ENCODE data around the gene KDELR3.

GRCh38 chr22:38451404-38451803 lies 16.5 kb upstream of the KDELR3 start:
- TF ChIP-seq CTCF (IDR thresholded peaks at IDR 0.05) (no peak), POLR2AphosphoS5 (IDR thresholded peaks at IDR 0.05; ENCODE audit: low read depth, low read length) (no peak), SIN3A (IDR thresholded peaks at IDR 0.05; ENCODE audit: borderline replicate concordance, insufficient read depth, low read depth, low read length) (no peak), TCF7L2 (IDR thresholded peaks at IDR 0.05; ENCODE audit: low read depth, low read length) (no peak)
- TF ChIP-seq, protein P1, sequence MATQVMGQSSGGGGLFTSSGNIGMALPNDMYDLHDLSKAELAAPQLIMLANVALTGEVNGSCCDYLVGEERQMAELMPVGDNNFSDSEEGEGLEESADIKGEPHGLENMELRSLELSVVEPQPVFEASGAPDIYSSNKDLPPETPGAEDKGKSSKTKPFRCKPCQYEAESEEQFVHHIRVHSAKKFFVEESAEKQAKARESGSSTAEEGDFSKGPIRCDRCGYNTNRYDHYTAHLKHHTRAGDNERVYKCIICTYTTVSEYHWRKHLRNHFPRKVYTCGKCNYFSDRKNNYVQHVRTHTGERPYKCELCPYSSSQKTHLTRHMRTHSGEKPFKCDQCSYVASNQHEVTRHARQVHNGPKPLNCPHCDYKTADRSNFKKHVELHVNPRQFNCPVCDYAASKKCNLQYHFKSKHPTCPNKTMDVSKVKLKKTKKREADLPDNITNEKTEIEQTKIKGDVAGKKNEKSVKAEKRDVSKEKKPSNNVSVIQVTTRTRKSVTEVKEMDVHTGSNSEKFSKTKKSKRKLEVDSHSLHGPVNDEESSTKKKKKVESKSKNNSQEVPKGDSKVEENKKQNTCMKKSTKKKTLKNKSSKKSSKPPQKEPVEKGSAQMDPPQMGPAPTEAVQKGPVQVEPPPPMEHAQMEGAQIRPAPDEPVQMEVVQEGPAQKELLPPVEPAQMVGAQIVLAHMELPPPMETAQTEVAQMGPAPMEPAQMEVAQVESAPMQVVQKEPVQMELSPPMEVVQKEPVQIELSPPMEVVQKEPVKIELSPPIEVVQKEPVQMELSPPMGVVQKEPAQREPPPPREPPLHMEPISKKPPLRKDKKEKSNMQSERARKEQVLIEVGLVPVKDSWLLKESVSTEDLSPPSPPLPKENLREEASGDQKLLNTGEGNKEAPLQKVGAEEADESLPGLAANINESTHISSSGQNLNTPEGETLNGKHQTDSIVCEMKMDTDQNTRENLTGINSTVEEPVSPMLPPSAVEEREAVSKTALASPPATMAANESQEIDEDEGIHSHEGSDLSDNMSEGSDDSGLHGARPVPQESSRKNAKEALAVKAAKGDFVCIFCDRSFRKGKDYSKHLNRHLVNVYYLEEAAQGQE (IDR thresholded peaks at IDR 0.05; ENCODE audit: insufficient read depth in 1 of 2, low read depth in 2 of 2, low read length in 1 of 2) = no peak

Data from Panc1 (cell line).